Measurements from ENCODE around the gene PLSCR5. TPM values are rescaled to one million over a fixed set of nuclear protein-coding genes. Genes with fewer than 3 reads are reported as not detected.

The PLSCR5 gene
- total RNA-seq, 4 donors from 2014 or later, result not detected

- no peak overlapping the region for H3K27ac ChIP-seq
- TF ChIP-seq EP300 (IDR thresholded peaks at IDR 0.05; ENCODE audit: low read depth) (no peak), CTCF (IDR thresholded peaks at IDR 0.05) (no peak), POLR2AphosphoS5 (IDR thresholded peaks at IDR 0.05) (no peak), POLR2A (IDR thresholded peaks at IDR 0.05) (no peak)
- intact Hi-C loops (cut with DNase I; ENCODE audit: low total_unique reads), result no loop called here
- DNase-seq, result no peak
- H3K27me3 ChIP-seq, result no peaks in the 10 kb centered on the region
- no peaks in the 10 kb centered on the region for H3K9me3 ChIP-seq
- in situ Hi-C loops (cut with MboI; ENCODE audit: low pct_ligation_motif_present in 1 of 4, low pct_unique_long_range_greater_than_20kb in 1 of 4, low sequenced_read_pairs in 3 of 4), result no loop called here
- 42 to 56% methylated on average over 3 of the region's 3 CpGs for WGBS, 2 donors (ENCODE audit: low coverage in 1 of 2)
- H3K36me3 ChIP-seq, result no peaks in the 10 kb centered on the region
- peak overlapping the region in 3 of 4 donors; percentile 7 to 43 (median 8) for H3K4me3 ChIP-seq
- peaks cover 0 to 8% (median 0%) of the 10 kb centered on the region in 4 donors for H3K4me1 ChIP-seq
Observed at GRCh38 chr3:146625186-146625775, 20.1 kb upstream of the PLSCR5 start.

DNA sequence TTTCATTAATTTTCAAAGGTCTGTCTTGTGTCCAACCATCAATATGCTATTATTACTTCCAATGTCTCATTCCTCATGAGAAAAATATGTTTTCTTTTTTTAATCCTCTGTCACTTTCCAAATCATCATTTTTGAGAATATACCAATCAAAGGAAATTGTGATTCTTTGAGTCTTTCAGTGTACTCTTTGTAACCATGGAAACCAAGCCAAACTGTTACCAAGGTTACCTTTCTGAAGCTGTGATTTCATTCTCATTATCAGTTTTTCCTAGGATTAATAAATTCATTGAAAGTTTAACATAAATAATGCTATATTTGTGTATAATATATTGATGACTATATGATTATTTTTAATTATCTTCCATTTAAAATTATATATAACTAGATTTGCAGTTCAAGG, 16.6 kb upstream of the PLSCR5 start:
- TF ChIP-seq EP300 (IDR thresholded peaks at IDR 0.05; ENCODE audit: low read depth) (no peak), POLR2AphosphoS5 (IDR thresholded peaks at IDR 0.05) (no peak), CTCF (IDR thresholded peaks at IDR 0.05) (no peak), POLR2A (IDR thresholded peaks at IDR 0.05) (no peak)
- Histone ChIP-seq H3K9me3 (no peaks in the 10 kb centered on the region), H3K4me1 (peaks cover 0 to 8% (median 0%) of the 10 kb centered on the region in 4 donors), H3K27ac (no peak overlapping the region), H3K27me3 (no peaks in the 10 kb centered on the region), H3K4me3 (no peak overlapping the region), H3K36me3 (no peaks in the 10 kb centered on the region)
- no peak for DNase-seq
- intact Hi-C loops (cut with DNase I; ENCODE audit: low total_unique reads), result no loop called here
- in situ Hi-C loops (cut with MboI; ENCODE audit: low pct_ligation_motif_present in 1 of 4, low pct_unique_long_range_greater_than_20kb in 1 of 4, low sequenced_read_pairs in 3 of 4), result no loop called here

GRCh38 chr3:146612015-146612414, 6.9 kb upstream of the PLSCR5 start:
- in situ Hi-C loops (cut with MboI; ENCODE audit: low pct_ligation_motif_present in 1 of 4, low pct_unique_long_range_greater_than_20kb in 1 of 4, low sequenced_read_pairs in 3 of 4), result no loop called here

DNA sequence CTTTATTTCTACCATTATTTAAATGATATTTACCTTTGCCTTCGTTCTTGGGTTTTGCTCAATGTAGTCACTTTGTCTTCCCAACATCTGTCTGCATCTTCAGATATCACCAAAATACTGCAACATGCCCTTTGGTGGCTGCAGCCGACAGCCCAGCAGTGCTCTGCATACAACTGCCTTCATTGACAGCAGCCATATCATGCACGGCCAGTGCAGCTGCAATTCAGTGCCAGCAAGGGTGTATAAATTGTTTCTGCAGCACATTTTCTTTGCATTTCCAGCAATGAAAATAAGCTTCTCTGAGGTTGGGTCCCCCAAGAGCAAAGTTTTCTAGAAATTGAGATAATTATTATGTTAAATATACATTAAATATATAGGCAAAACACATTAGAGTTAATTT, 6.0 kb upstream of the PLSCR5 start:
- no peaks in the 10 kb centered on the region for H3K9me3 ChIP-seq
- 20 to 49% methylated on average over 1 to 3 of the region's 3 CpGs for WGBS, 2 donors (ENCODE audit: low coverage in 1 of 2)
- no peaks in the 10 kb centered on the region for H3K36me3 ChIP-seq
- H3K4me1 ChIP-seq, result no peaks in the 10 kb centered on the region
- intact Hi-C loops (cut with DNase I; ENCODE audit: low total_unique reads) (no loop called here), in situ Hi-C loops (cut with MboI; ENCODE audit: low pct_ligation_motif_present in 1 of 4, low pct_unique_long_range_greater_than_20kb in 1 of 4, low sequenced_read_pairs in 3 of 4) (no loop called here)
- H3K27ac ChIP-seq, result no peak overlapping the region
- H3K4me3 ChIP-seq, result no peak overlapping the region
- no peak for DNase-seq
- H3K27me3 ChIP-seq, result no peaks in the 10 kb centered on the region
- TF ChIP-seq CTCF (IDR thresholded peaks at IDR 0.05) (no peak), POLR2A (IDR thresholded peaks at IDR 0.05) (no peak), EP300 (IDR thresholded peaks at IDR 0.05; ENCODE audit: low read depth) (no peak), POLR2AphosphoS5 (IDR thresholded peaks at IDR 0.05) (no peak)

More at GRCh38 chr3:146612015-146612414, 6.9 kb upstream of the PLSCR5 start:
- TF ChIP-seq POLR2AphosphoS5 (IDR thresholded peaks at IDR 0.05) (no peak), POLR2A (IDR thresholded peaks at IDR 0.05) (no peak), EP300 (IDR thresholded peaks at IDR 0.05; ENCODE audit: low read depth) (no peak), CTCF (IDR thresholded peaks at IDR 0.05) (no peak)
- H3K27me3 ChIP-seq, result no peaks in the 10 kb centered on the region
- H3K36me3 ChIP-seq, result no peaks in the 10 kb centered on the region
- no peak overlapping the region for H3K4me3 ChIP-seq
- WGBS, 2 donors (ENCODE audit: low coverage in 1 of 2), result 67 to 72% methylated on average over 1 to 2 of the region's 2 CpGs
- intact Hi-C loops (cut with DNase I; ENCODE audit: low total_unique reads), result no loop called here
- DNase-seq, result no peak
- no peak overlapping the region for H3K27ac ChIP-seq
- no peaks in the 10 kb centered on the region for H3K4me1 ChIP-seq
- no peaks in the 10 kb centered on the region for H3K9me3 ChIP-seq

All from transverse colon (tissue), 4 donors.